ENCODE data around the gene CKAP5. TPM values are rescaled to one million over a fixed set of nuclear protein-coding genes. Genes with fewer than 3 reads are reported as not detected.
"Not testable (repeated sequence)": the region's sequence is repeated elsewhere in the genome, so short reads cannot be mapped to it uniquely, and the experiment has no call there.

Gene CKAP5
- total RNA-seq, 3 donors from 2014 or later (not counting 1 experiment from before 2014, with no cell fraction given) = 39.1 to 63.7 (median 46.3) TPM

DNA sequence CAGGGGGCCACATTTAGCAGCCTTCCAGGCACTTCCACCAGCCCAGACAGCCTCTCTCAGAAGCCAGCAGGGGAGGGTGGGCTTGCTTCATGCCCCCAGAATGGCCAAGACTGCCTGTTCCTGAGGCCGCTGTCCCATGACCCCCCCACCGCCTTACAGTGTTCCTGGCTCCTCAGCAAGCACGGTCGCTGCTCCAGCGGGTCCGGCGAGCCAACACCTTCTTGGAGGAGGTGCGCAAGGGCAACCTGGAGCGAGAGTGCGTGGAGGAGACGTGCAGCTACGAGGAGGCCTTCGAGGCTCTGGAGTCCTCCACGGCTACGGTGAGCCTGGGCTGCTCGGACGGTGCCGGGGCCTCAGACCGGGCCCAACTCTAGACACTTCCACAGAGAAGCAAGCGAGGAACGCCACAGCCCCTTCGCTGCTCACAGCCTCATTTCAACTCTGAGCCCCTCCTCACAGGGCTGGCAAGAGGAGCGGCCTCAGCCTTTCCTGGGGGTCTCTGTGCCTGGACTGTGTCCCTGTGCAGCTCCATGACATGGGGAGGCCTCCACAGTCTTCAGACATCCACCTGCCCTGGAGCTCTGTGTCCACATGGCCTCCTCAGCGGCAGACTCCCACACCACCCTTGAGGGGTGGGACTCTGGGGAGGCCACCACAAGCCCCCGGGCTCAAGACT, 126.4 kb downstream of the CKAP5 start:
- H3K9me3 Mint-ChIP-seq = no peaks in the 10 kb centered on the region
- WGBS (ENCODE audit: insufficient coverage) = 93% methylated on average over 25 of the region's 25 CpGs
- ATAC-seq (no peak), DNase-seq (no peak)
- H3K4me3 Mint-ChIP-seq = no peak overlapping the region
- H3K36me3 Mint-ChIP-seq = no peaks in the 10 kb centered on the region
- Histone ChIP-seq H3K4me1 (ENCODE audit: control insufficient read depth, insufficient read depth, low read length) (no peaks in the 10 kb centered on the region), H3K36me3 (ENCODE audit: control insufficient read depth, insufficient read depth, low read length) (no peaks in the 10 kb centered on the region), H3K9me3 (ENCODE audit: control insufficient read depth, insufficient read depth, low read length) (no peaks in the 10 kb centered on the region), H3K27ac (ENCODE audit: low read length) (no peak overlapping the region), H3K27me3 (ENCODE audit: control insufficient read depth, insufficient read depth, low read length) (no peaks in the 10 kb centered on the region), H3K4me3 (ENCODE audit: low read length) (no peak overlapping the region)
- H3K27me3 Mint-ChIP-seq (ENCODE audit: low read depth in 2 of 2) = no peaks in the 10 kb centered on the region
- intact Hi-C loops (cut with micrococcal nuclease) = no loop called here
- H3K4me1 Mint-ChIP-seq = no peaks in the 10 kb centered on the region
- H3K27ac Mint-ChIP-seq = no peak overlapping the region
- no peak for TF ChIP-seq CTCF (IDR thresholded peaks at IDR 0.05)

DNA sequence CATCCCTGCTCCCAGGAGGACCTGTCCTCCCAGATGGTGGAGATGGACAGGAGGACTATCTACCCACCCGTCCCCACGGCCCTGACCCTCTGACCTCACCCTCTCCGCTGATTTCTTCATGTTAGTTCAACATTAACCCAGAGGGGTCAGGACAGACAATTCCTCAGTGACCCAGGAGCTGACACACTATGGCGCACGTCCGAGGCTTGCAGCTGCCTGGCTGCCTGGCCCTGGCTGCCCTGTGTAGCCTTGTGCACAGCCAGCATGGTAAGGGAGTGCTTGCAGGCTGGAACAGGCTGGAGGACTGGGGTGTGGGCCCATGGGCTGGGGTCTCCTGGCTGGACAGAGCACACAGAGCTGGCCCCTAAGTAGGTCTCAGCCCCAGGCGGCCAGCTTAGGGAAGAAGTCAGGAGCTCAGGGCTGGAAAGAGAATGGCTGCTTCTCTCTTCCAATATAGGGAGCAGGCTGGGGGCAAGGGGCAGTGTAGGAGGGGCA, 127.0 kb downstream of the CKAP5 start, which contains the start of gene F2:
Gene F2 (plus strand): TSS at position 166 of the 495 bp plus-strand sequence. CDS start 23 bp downstream, at position 189.
- Mint-ChIP-seq H3K27ac (no peak within 1 kb of the TSS), H3K4me3 (no peak within 1 kb of the TSS)
- ATAC-seq = no peak

GRCh38 chr11:46718155-46719019, 127.7 kb downstream of the CKAP5 start:
- no peaks in the 10 kb centered on the region for H3K4me1 ChIP-seq (ENCODE audit: control insufficient read depth, insufficient read depth, low read length)
- no peak overlapping the region for H3K27ac ChIP-seq (ENCODE audit: low read length)
- TF ChIP-seq CTCF (IDR thresholded peaks at IDR 0.05) = no peak
- no peaks in the 10 kb centered on the region for H3K27me3 Mint-ChIP-seq (ENCODE audit: low read depth in 2 of 2)
- DNase-seq (no peak), ATAC-seq (no peak)
- H3K27ac Mint-ChIP-seq = no peak overlapping the region
- intact Hi-C loops (cut with micrococcal nuclease) = no loop called here
- H3K4me3 Mint-ChIP-seq = no peak overlapping the region
- H3K4me3 ChIP-seq (ENCODE audit: low read length) = no peak overlapping the region
- H3K4me1 Mint-ChIP-seq = no peaks in the 10 kb centered on the region
- no peaks in the 10 kb centered on the region for H3K9me3 Mint-ChIP-seq
- WGBS (ENCODE audit: insufficient coverage) = 95% methylated on average over 9 of the region's 11 CpGs
- H3K27me3 ChIP-seq (ENCODE audit: control insufficient read depth, insufficient read depth, low read length) = no peaks in the 10 kb centered on the region
- H3K36me3 ChIP-seq (ENCODE audit: control insufficient read depth, insufficient read depth, low read length) = no peaks in the 10 kb centered on the region
- no peaks in the 10 kb centered on the region for H3K9me3 ChIP-seq (ENCODE audit: control insufficient read depth, insufficient read depth, low read length)
- no peaks in the 10 kb centered on the region for H3K36me3 Mint-ChIP-seq

More for the DNA sequence above, 127.0 kb downstream of the CKAP5 start, which contains the start of gene F2:
- DNase-seq = no peak
- Mint-ChIP-seq H3K4me1 (no peaks in the 10 kb centered on the region), H3K36me3 (no peaks in the 10 kb centered on the region), H3K27me3 (ENCODE audit: low read depth in 2 of 2) (no peaks in the 10 kb centered on the region), H3K9me3 (no peaks in the 10 kb centered on the region)
- Histone ChIP-seq H3K27me3 (ENCODE audit: control insufficient read depth, insufficient read depth, low read length) (no peaks in the 10 kb centered on the region), H3K4me3 (ENCODE audit: low read length) (no peak within 1 kb of the TSS), H3K27ac (ENCODE audit: low read length) (no peak within 1 kb of the TSS), H3K4me1 (ENCODE audit: control insufficient read depth, insufficient read depth, low read length) (no peaks in the 10 kb centered on the region), H3K9me3 (ENCODE audit: control insufficient read depth, insufficient read depth, low read length) (no peaks in the 10 kb centered on the region), H3K36me3 (ENCODE audit: control insufficient read depth, insufficient read depth, low read length) (no peaks in the 10 kb centered on the region)
- 91% methylated on average over 7 of the region's 7 CpGs for WGBS (ENCODE audit: insufficient coverage)
- intact Hi-C loops (cut with micrococcal nuclease) = no loop called here
- no peak for TF ChIP-seq CTCF (IDR thresholded peaks at IDR 0.05)

GRCh38 chr11:46717825-46718154, 128.3 kb downstream of the CKAP5 start:
- ATAC-seq = not testable (repeated sequence)

More at GRCh38 chr11:46717825-46718154, 128.3 kb downstream of the CKAP5 start:
- H3K4me1 Mint-ChIP-seq; H3K27ac Mint-ChIP-seq; H3K27me3 Mint-ChIP-seq (ENCODE audit: low read depth in 2 of 2); H3K36me3 ChIP-seq (ENCODE audit: control insufficient read depth, insufficient read depth, low read length); H3K27me3 ChIP-seq (ENCODE audit: control insufficient read depth, insufficient read depth, low read length); H3K4me3 Mint-ChIP-seq; H3K4me3 ChIP-seq (ENCODE audit: low read length); intact Hi-C loops (cut with micrococcal nuclease); H3K36me3 Mint-ChIP-seq; H3K9me3 ChIP-seq (ENCODE audit: control insufficient read depth, insufficient read depth, low read length); H3K9me3 Mint-ChIP-seq; DNase-seq; H3K4me1 ChIP-seq (ENCODE audit: control insufficient read depth, insufficient read depth, low read length); H3K27ac ChIP-seq (ENCODE audit: low read length): not testable (repeated sequence)
- WGBS (ENCODE audit: insufficient coverage) = 100% methylated on average over 1 of the region's 2 CpGs

Data from natural killer cell (primary cell).